8988T (cell line): Measurements from ENCODE around the gene SEMG2.

Source experiments
- DNase-seq: peaks from one replicate; pipeline ENCODE4 v3.0.0; 2011

Gene SEMG2

GRCh38 chr20:45221076-45221475 lies at the start of gene SEMG2:
Gene SEMG2 (plus strand): TSS chr20:45221373. CDS start chr20:45221390, 17 bp downstream.
- no peak for DNase-seq

- DNase-seq = no peak
These were observed 47.7 kb upstream of the SEMG2 start for GRCh38 chr20:45173522-45173921.

GRCh38 chr20:45174434-45175364 lies 46.5 kb upstream of the SEMG2 start, which contains the start of gene PI3:
Gene PI3 (plus strand): TSS chr20:45174902. CDS start chr20:45174923, 21 bp downstream.
- no peak for DNase-seq

- no peak for DNase-seq
These were observed 44.5 kb upstream of the SEMG2 start for GRCh38 chr20:45176526-45177267.

- no peak for DNase-seq
These were observed 42.0 kb upstream of the SEMG2 start for GRCh38 chr20:45179166-45179565.

- no peak for DNase-seq
These were observed 39.5 kb upstream of the SEMG2 start for GRCh38 chr20:45181639-45182038.

GRCh38 chr20:45183084-45183483 lies 38.1 kb upstream of the SEMG2 start:
- no peak for DNase-seq

GRCh38 chr20:45187693-45188092 lies 33.5 kb upstream of the SEMG2 start:
- DNase-seq = no peak

- no peak for DNase-seq
These were observed 32.0 kb upstream of the SEMG2 start for GRCh38 chr20:45189067-45189609.

- no peak for DNase-seq
These were observed 31.3 kb upstream of the SEMG2 start for GRCh38 chr20:45189861-45190260.

GRCh38 chr20:45191926-45192325 lies 29.2 kb upstream of the SEMG2 start:
- DNase-seq = no peak

- DNase-seq = no peak
These were observed 27.8 kb upstream of the SEMG2 start for GRCh38 chr20:45193331-45193730.

- DNase-seq = no peak
These were observed 14.4 kb upstream of the SEMG2 start, which contains the start of gene SEMG1 for GRCh38 chr20:45206725-45207124. Gene SEMG1 (plus strand): TSS chr20:45207033. CDS start chr20:45207054, 21 bp downstream.

- DNase-seq = no peak
These were observed 11.2 kb upstream of the SEMG2 start for GRCh38 chr20:45209924-45210323.

GRCh38 chr20:45211569-45212474 lies 9.4 kb upstream of the SEMG2 start:
- no peak for DNase-seq

- no peak for DNase-seq
These were observed 8.3 kb upstream of the SEMG2 start for GRCh38 chr20:45212836-45213235.

GRCh38 chr20:45218124-45218523 lies 3.0 kb upstream of the SEMG2 start:
- no peak for DNase-seq

- DNase-seq = no peak
These were observed 2.5 kb upstream of the SEMG2 start for GRCh38 chr20:45218636-45219035.

- DNase-seq = no peak
These were observed 2.0 kb downstream of the SEMG2 start for GRCh38 chr20:45223136-45223535.

GRCh38 chr20:45226287-45226686 lies 5.1 kb downstream of the SEMG2 start:
- no peak for DNase-seq

GRCh38 chr20:45229264-45230056 lies 8.3 kb downstream of the SEMG2 start:
- no peak for DNase-seq

- no peak for DNase-seq
These were observed 9.5 kb downstream of the SEMG2 start for GRCh38 chr20:45230631-45231030.
